Endothelial cell of umbilical vein (primary cell): Measurements from ENCODE around the gene GEMIN5.

Source experiments
- EZH2 ChIP-seq: IDR thresholded peaks from 2 replicates; pipeline ENCODE4 v1.6.1; 2012; ENCODE audit warnings: borderline replicate concordance, low read depth, mild to moderate bottlenecking, moderate library complexity, low read length, inconsistent platforms; ENCODE audit not compliant: severe bottlenecking
- FOS ChIP-seq: IDR thresholded peaks from 2 replicates; pipeline ENCODE4 v1.6.1; 2011; ENCODE audit warnings: mild to moderate bottlenecking, low read length, moderate library complexity, borderline replicate concordance; ENCODE audit not compliant: insufficient read depth
- GATA2 ChIP-seq: IDR thresholded peaks from 2 replicates; pipeline ENCODE4 v1.7.0; 2011; ENCODE audit warnings: low read depth, mild to moderate bottlenecking, moderate library complexity, mixed read lengths, low read length; ENCODE audit not compliant: insufficient read length, insufficient read depth
- JUN ChIP-seq: IDR thresholded peaks from 2 replicates; pipeline ENCODE4 v1.6.1; 2011; ENCODE audit warnings: borderline replicate concordance, low read depth; ENCODE audit not compliant: insufficient read length, insufficient read depth
- MYC ChIP-seq: IDR thresholded peaks from one replicate; pipeline ENCODE4 v1.6.1; 2011; ENCODE audit warnings: mild to moderate bottlenecking, low read depth, low read length
- POLR2A ChIP-seq: IDR thresholded peaks from 2 replicates; pipeline ENCODE4 v1.6.1; 2012; ENCODE audit warnings: low read depth, mild to moderate bottlenecking, control low read depth, low read length
- POLR2AphosphoS5 ChIP-seq: IDR thresholded peaks from 2 replicates; pipeline ENCODE4 v1.6.1; 2012; ENCODE audit warnings: low read depth, mild to moderate bottlenecking, control low read depth, low read length, moderate library complexity; ENCODE audit not compliant: insufficient read depth
- TF ChIP-seq, protein P1 (sequence below), 2 donors: IDR thresholded peaks; 1 replicate in 1 of 2; 2 replicates in 1 of 2; pipeline ENCODE4 v1.5.1; 2011; ENCODE audit warnings: low read length in 2 of 2, mild to moderate bottlenecking in 2 of 2, moderate library complexity in 2 of 2, control low read depth in 1 of 2, inconsistent platforms in 1 of 2, low read depth in 1 of 2; ENCODE audit not compliant: insufficient read depth in 1 of 2; ENCODE audit errors: extremely low read depth in 1 of 2
- TF ChIP-seq, protein P2 (sequence below): IDR thresholded peaks from 2 replicates; pipeline ENCODE4 v1.6.1; 2011; ENCODE audit not compliant: insufficient read depth, insufficient read length

DNA sequence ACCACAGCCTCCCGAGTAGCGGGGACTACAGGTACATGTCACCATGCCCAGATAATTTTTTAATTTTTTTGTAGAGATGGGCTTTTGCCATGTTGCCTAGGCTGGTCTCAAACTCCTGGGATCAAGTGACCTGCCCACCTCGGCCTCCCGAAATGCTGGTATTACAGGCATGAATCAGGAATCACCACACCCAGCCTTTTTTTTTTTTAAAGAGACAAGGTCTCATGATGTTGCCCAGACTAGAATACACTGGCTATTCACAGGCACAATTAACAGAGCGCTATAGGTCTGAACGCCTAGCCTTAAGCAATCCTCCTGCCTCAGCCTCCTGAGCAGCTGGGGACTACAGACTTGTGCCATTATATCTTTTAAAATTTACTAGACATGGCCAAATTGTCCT, 36.1 kb downstream of the GEMIN5 start:
- TF ChIP-seq, protein P1, sequence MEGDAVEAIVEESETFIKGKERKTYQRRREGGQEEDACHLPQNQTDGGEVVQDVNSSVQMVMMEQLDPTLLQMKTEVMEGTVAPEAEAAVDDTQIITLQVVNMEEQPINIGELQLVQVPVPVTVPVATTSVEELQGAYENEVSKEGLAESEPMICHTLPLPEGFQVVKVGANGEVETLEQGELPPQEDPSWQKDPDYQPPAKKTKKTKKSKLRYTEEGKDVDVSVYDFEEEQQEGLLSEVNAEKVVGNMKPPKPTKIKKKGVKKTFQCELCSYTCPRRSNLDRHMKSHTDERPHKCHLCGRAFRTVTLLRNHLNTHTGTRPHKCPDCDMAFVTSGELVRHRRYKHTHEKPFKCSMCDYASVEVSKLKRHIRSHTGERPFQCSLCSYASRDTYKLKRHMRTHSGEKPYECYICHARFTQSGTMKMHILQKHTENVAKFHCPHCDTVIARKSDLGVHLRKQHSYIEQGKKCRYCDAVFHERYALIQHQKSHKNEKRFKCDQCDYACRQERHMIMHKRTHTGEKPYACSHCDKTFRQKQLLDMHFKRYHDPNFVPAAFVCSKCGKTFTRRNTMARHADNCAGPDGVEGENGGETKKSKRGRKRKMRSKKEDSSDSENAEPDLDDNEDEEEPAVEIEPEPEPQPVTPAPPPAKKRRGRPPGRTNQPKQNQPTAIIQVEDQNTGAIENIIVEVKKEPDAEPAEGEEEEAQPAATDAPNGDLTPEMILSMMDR (IDR thresholded peaks at IDR 0.05; ENCODE audit: extremely low read depth in 1 of 2, insufficient read depth in 1 of 2, low read depth in 1 of 2, low read length in 2 of 2): no peak
- TF ChIP-seq FOS (no peak), POLR2AphosphoS5 (no peak), POLR2A (no peak), MYC (no peak), JUN (no peak), EZH2 (no peak), GATA2 (no peak)
- TF ChIP-seq, protein P2, sequence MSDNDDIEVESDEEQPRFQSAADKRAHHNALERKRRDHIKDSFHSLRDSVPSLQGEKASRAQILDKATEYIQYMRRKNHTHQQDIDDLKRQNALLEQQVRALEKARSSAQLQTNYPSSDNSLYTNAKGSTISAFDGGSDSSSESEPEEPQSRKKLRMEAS: no peak
